ENCODE data around the gene BFSP1.

BFSP1 gene

DNA sequence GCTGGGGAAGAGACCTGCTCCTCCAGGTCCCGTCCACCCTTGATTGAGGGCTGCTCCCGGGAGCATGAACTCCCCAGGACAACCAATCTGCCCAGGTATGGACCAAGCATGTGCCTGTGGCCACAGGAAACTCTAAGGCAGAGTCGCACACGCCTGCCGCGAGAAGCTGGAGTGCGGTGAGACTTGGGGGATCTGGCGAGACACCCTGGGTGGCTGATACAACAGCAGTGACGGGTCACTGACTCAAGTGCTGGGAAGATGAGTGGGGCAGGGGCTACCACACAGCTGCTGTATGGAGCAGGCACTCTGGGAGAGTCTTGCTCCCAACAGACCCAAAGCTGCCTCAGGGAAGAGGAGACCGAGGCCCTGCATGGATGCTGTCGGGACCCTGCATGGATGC is 40.1 kb downstream of the BFSP1 start:
- Histone ChIP-seq H3K27ac (no peak overlapping the region), H3K4me1 (no peaks in the 10 kb centered on the region), H3K36me3 (ENCODE audit: control insufficient read depth, insufficient read depth, low read length) (no peaks in the 10 kb centered on the region), H3K79me2 (no peaks in the 10 kb centered on the region), H2AFZ (no peak overlapping the region), H3K9me3 (ENCODE audit: control insufficient read depth, low read length) (no peaks in the 10 kb centered on the region), H3K4me2 (ENCODE audit: low read length) (no peak overlapping the region), H3K4me3 (ENCODE audit: low read depth, low read length) (no peak overlapping the region), H3K9ac (no peak overlapping the region), H3K27me3 (ENCODE audit: control insufficient read depth, insufficient read depth, low read length) (no peaks in the 10 kb centered on the region)
- TF ChIP-seq, protein P1, sequence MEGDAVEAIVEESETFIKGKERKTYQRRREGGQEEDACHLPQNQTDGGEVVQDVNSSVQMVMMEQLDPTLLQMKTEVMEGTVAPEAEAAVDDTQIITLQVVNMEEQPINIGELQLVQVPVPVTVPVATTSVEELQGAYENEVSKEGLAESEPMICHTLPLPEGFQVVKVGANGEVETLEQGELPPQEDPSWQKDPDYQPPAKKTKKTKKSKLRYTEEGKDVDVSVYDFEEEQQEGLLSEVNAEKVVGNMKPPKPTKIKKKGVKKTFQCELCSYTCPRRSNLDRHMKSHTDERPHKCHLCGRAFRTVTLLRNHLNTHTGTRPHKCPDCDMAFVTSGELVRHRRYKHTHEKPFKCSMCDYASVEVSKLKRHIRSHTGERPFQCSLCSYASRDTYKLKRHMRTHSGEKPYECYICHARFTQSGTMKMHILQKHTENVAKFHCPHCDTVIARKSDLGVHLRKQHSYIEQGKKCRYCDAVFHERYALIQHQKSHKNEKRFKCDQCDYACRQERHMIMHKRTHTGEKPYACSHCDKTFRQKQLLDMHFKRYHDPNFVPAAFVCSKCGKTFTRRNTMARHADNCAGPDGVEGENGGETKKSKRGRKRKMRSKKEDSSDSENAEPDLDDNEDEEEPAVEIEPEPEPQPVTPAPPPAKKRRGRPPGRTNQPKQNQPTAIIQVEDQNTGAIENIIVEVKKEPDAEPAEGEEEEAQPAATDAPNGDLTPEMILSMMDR (IDR thresholded peaks at IDR 0.05) = no peak

DNA sequence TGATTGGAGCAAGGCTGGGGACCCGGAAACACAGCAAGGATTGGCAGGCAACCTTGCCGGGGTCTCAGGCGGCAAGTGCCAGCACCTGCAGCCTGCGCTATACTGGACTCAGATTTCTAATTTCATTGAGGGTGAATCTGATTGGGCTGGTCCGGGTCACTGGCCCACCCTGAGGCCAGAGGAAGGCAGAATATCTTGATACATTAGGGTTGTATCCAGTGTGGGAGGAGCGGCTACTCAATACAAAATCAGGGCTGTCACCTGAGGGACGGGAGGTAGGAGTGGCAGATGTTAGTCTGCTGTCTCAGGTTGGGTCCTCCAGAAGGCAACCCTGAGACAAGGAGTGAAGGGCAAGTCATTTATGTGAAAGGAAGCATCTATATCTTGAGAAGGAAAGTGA is 40.7 kb downstream of the BFSP1 start:
- Histone ChIP-seq H3K9ac (no peak overlapping the region), H3K79me2 (no peaks in the 10 kb centered on the region), H2AFZ (no peak overlapping the region), H3K36me3 (ENCODE audit: control insufficient read depth, insufficient read depth, low read length) (no peaks in the 10 kb centered on the region), H3K9me3 (ENCODE audit: control insufficient read depth, low read length) (no peaks in the 10 kb centered on the region), H3K4me3 (ENCODE audit: low read depth, low read length) (no peak overlapping the region), H3K4me1 (no peaks in the 10 kb centered on the region), H3K27ac (no peak overlapping the region), H3K27me3 (ENCODE audit: control insufficient read depth, insufficient read depth, low read length) (no peaks in the 10 kb centered on the region), H3K4me2 (ENCODE audit: low read length) (no peak overlapping the region)
- TF ChIP-seq, protein P1 (IDR thresholded peaks at IDR 0.05) = no peak

DNA sequence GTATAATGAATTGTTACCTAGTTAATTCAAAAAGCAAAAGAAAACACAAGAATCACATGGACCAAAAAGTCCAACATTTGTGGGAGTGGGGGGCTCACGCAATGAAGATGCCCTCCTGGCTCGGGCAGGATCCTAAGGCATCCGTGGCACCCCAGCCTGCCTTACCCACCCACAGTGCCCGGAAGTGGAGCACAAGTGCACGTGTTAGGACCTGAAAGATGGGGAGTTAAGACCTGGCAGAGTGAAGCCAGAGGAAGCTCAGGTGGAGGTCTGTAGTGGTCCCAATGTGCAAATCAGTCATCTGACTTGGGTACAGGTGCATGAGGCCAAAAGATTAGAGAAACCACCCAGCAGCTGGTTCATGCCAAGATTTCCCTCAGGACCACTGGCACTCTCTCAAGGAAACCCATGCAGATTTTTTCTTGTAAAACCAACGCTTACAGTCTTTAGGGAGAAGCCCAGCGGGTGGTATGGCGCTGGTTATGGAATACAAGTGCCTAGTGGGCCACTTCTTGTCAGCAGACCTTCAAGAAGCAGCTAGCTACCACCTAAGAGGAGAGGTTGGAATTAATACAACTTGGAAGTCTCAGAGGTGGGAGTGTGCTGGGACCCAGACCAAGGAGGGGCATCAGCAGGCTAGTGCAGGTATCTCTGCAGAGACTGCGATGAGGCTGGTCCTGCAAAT is 42.1 kb downstream of the BFSP1 start:
- no peaks in the 10 kb centered on the region for H3K36me3 ChIP-seq (ENCODE audit: control insufficient read depth, insufficient read depth, low read length)
- H3K4me2 ChIP-seq (ENCODE audit: low read length) = no peak overlapping the region
- H3K27ac ChIP-seq = no peak overlapping the region
- H2AFZ ChIP-seq = no peak overlapping the region
- no peaks in the 10 kb centered on the region for H3K79me2 ChIP-seq
- H3K27me3 ChIP-seq (ENCODE audit: control insufficient read depth, insufficient read depth, low read length) = no peaks in the 10 kb centered on the region
- H3K9ac ChIP-seq = no peak overlapping the region
- TF ChIP-seq, protein P1 (IDR thresholded peaks at IDR 0.05) = no peak
- no peaks in the 10 kb centered on the region for H3K4me1 ChIP-seq
- no peak overlapping the region for H3K4me3 ChIP-seq (ENCODE audit: low read depth, low read length)
- no peaks in the 10 kb centered on the region for H3K9me3 ChIP-seq (ENCODE audit: control insufficient read depth, low read length)

DNA sequence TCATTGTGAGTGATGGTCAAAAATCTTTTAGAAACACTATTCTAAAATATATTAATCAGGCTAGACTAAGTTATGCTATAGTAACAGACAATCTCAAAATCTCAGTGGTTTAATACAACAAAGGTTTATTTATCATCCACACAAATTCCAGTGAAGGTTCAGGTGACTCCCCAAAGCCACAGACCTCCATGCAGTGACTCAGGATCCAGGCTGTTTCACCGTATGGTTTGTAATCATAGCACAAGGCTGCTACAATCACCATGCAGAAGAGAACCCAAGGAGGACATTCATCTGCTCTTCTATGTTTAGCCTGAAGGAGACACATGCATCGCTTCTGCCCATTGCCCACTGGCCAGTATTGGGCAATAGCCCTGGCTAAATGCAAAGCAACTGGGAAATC is 46.2 kb downstream of the BFSP1 start:
- no peaks in the 10 kb centered on the region for H3K27me3 ChIP-seq (ENCODE audit: control insufficient read depth, insufficient read depth, low read length)
- no peak overlapping the region for H3K4me2 ChIP-seq (ENCODE audit: low read length)
- H3K4me1 ChIP-seq = no peaks in the 10 kb centered on the region
- no peaks in the 10 kb centered on the region for H3K79me2 ChIP-seq
- no peak overlapping the region for H3K27ac ChIP-seq
- TF ChIP-seq, protein P1 (IDR thresholded peaks at IDR 0.05) = no peak
- H3K9ac ChIP-seq = no peak overlapping the region
- no peaks in the 10 kb centered on the region for H3K36me3 ChIP-seq (ENCODE audit: control insufficient read depth, insufficient read depth, low read length)
- H3K9me3 ChIP-seq (ENCODE audit: control insufficient read depth, low read length) = no peaks in the 10 kb centered on the region
- no peak overlapping the region for H3K4me3 ChIP-seq (ENCODE audit: low read depth, low read length)
- H2AFZ ChIP-seq = no peak overlapping the region

DNA sequence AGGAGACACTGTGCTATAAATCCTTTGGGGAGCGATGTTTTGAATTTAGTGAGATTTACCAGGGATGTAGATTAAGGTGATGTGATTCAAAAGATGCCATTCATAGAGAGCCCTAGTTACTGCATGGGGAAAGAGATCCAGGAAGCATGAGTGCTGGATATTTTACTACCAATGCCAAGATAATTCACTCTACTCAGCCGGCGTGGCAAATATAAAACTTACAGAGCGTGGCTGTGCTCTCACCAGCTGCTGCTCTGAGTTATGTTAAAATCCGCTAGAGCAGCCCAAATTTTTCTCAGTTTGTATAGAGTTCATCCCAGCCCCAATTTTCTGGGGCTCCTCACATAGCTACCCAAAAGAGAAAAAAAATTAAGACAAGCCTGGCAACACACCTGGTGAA is 48.6 kb downstream of the BFSP1 start:
- no peak overlapping the region for H3K4me3 ChIP-seq (ENCODE audit: low read depth, low read length)
- TF ChIP-seq, protein P1 (IDR thresholded peaks at IDR 0.05) = no peak
- no peaks in the 10 kb centered on the region for H3K9me3 ChIP-seq (ENCODE audit: control insufficient read depth, low read length)
- no peak overlapping the region for H3K9ac ChIP-seq
- no peak overlapping the region for H2AFZ ChIP-seq
- H3K27ac ChIP-seq = no peak overlapping the region
- no peaks in the 10 kb centered on the region for H3K4me1 ChIP-seq
- H3K79me2 ChIP-seq = no peaks in the 10 kb centered on the region
- H3K36me3 ChIP-seq (ENCODE audit: control insufficient read depth, insufficient read depth, low read length) = no peaks in the 10 kb centered on the region
- H3K4me2 ChIP-seq (ENCODE audit: low read length) = no peak overlapping the region
- H3K27me3 ChIP-seq (ENCODE audit: control insufficient read depth, insufficient read depth, low read length) = no peaks in the 10 kb centered on the region
